Esophagus muscularis mucosa (tissue), 4 donors: ENCODE measurements around the gene HAPSTR1. TPM values are rescaled to one million over a fixed set of nuclear protein-coding genes. Genes with fewer than 3 reads are reported as not detected.

ENCODE experiments used
- DNase-seq: peaks from one replicate; pipeline ENCODE4 v3.0.0-alpha.2; 2017; ENCODE audit errors: extremely low spot score
- H3K27ac ChIP-seq, 4 donors: fragments of 200-600 bp; sonication (generic); replicated peaks in 1 of 4; 1 replicate in 3 of 4; 2 replicates in 1 of 4; pipeline ENCODE4 v1.5.1; 2016 to 2019; ENCODE audit warnings: mild to moderate bottlenecking in 1 of 4
- H3K27me3 ChIP-seq, 4 donors: fragments of 200-600 bp; sonication (generic); one replicate each; pipeline versions ENCODE4 v1.5.1 to v1.6.0; 2016 to 2019
- H3K36me3 ChIP-seq, 4 donors: fragments of 200-600 bp; sonication (generic); one replicate each; pipeline ENCODE4 v1.5.1; 2016 to 2019
- H3K4me1 ChIP-seq, 4 donors: fragments of 200-600 bp; sonication (generic); one replicate each; pipeline ENCODE4 v1.5.1; 2016 to 2019
- H3K4me3 ChIP-seq, 4 donors: fragments of 200-600 bp; sonication (generic); 1 replicate in 2 of 4; 2 replicates in 2 of 4; pipeline ENCODE4 v1.5.1; 2016 to 2019; ENCODE audit warnings: mild to moderate bottlenecking in 4 of 4, moderate library complexity in 1 of 4
- H3K9me3 ChIP-seq, 4 donors: fragments of 200-600 bp; sonication (generic); 1 replicate in 3 of 4; 2 replicates in 1 of 4; pipeline ENCODE4 v1.5.1; 2016 to 2019
- CTCF ChIP-seq, 3 experiments: fragments of 200-600 bp in 2 of 3; fragments of 450-650 bp in 1 of 3; sonication (generic) in 2 of 3; IDR thresholded peaks; one replicate each; pipeline ENCODE4 v1.5.1; 2017 to 2019; ENCODE audit warnings: antibody characterized with exemption in 3 of 3, mild to moderate bottlenecking in 2 of 3, moderate library complexity in 1 of 3
- EP300 ChIP-seq: sonication (generic); formaldehyde crosslinking; IDR thresholded peaks from one replicate; pipeline ENCODE4 v1.6.1; 2017; ENCODE audit warnings: antibody characterized with exemption
- POLR2A ChIP-seq: fragments of 450-650 bp; IDR thresholded peaks from one replicate; pipeline ENCODE4 v1.6.1; 2017; ENCODE audit warnings: antibody characterized with exemption, moderate library complexity, mild to moderate bottlenecking, low read depth
- POLR2AphosphoS5 ChIP-seq, 2 donors: sonication (generic); formaldehyde crosslinking; IDR thresholded peaks; one replicate each; pipeline ENCODE4 v1.6.1; 2017; ENCODE audit warnings: antibody characterized with exemption in 2 of 2
- WGBS: methylation state at CpG from one replicate; pipeline ENCODE4 v1.1.5; 2018; 5-methylcytosine and 5-hydroxymethylcytosine counted together
- intact Hi-C: fragments of 100-400 bp; cut with DNase I; formaldehyde crosslinking; loops from one replicate; pipeline ENCODE4 v1.15.1; 2023
- total RNA-seq, 4 donors: library from RNA; depleted of rRNA; stranded (reverse); fragments of >200 nt; gene quantifications; one replicate each; pipeline versions ENCODE4 v1.1.0 to v1.2.1, GENCODE V29; 2016

HAPSTR1 gene
- total RNA-seq, 4 donors from 2014 or later: 51.7 to 65.2 (median 57.1) TPM

GRCh38 chr16:9119795-9120194, 28.4 kb downstream of the HAPSTR1 start:
- Histone ChIP-seq H3K9me3 (no peaks in the 10 kb centered on the region), H3K4me3 (no peak overlapping the region), H3K36me3 (peaks cover 5 to 48% (median 42%) of the 10 kb centered on the region in 4 donors), H3K27me3 (no peaks in the 10 kb centered on the region), H3K4me1 (peaks cover 46 to 75% (median 49%) of the 10 kb centered on the region in 4 donors), H3K27ac (peak overlapping the region in 1 of 4 donors; percentile 33)
- TF ChIP-seq CTCF (IDR thresholded peaks at IDR 0.05) (no peak), EP300 (no peak), POLR2AphosphoS5 (IDR thresholded peaks at IDR 0.05) (peak in 1 of 2 donors; percentile 25), POLR2A (no peak)
- WGBS: 20% methylated on average over 3 of the region's 3 CpGs
- intact Hi-C loops: no loop called here
- DNase-seq: no peak

GRCh38 chr16:9122342-9122741, 30.9 kb downstream of the HAPSTR1 start:
- no peaks in the 10 kb centered on the region for H3K27me3 ChIP-seq
- H3K36me3 ChIP-seq: peaks cover 0 to 44% (median 39%) of the 10 kb centered on the region in 4 donors
- H3K4me3 ChIP-seq: no peak overlapping the region
- 88% methylated on average over 3 of the region's 5 CpGs for WGBS
- no peaks in the 10 kb centered on the region for H3K9me3 ChIP-seq
- TF ChIP-seq EP300 (no peak), POLR2AphosphoS5 (IDR thresholded peaks at IDR 0.05) (no peak), POLR2A (no peak), CTCF (IDR thresholded peaks at IDR 0.05) (no peak)
- H3K27ac ChIP-seq: no peak overlapping the region
- DNase-seq: no peak
- peaks cover 45 to 76% (median 53%) of the 10 kb centered on the region in 4 donors for H3K4me1 ChIP-seq
- intact Hi-C loops: no loop called here

GRCh38 chr16:9122969-9123368, 31.5 kb downstream of the HAPSTR1 start:
- Histone ChIP-seq H3K4me3 (no peak overlapping the region), H3K27ac (no peak overlapping the region), H3K4me1 (peaks cover 47 to 76% (median 54%) of the 10 kb centered on the region in 4 donors), H3K36me3 (peaks cover 0 to 38% (median 36%) of the 10 kb centered on the region in 4 donors), H3K27me3 (no peaks in the 10 kb centered on the region), H3K9me3 (no peaks in the 10 kb centered on the region)
- TF ChIP-seq EP300 (no peak), POLR2A (no peak), CTCF (IDR thresholded peaks at IDR 0.05) (no peak), POLR2AphosphoS5 (IDR thresholded peaks at IDR 0.05) (no peak)
- intact Hi-C loops: no loop called here
- WGBS: 94% methylated on average over 2 of the region's 2 CpGs
- DNase-seq: no peak

- H3K36me3 ChIP-seq: peaks cover 0 to 37% (median 35%) of the 10 kb centered on the region in 4 donors
Measured at GRCh38 chr16:9123401-9123800, 32.0 kb downstream of the HAPSTR1 start.

GRCh38 chr16:9123871-9124270, 32.4 kb downstream of the HAPSTR1 start:
- Histone ChIP-seq H3K9me3 (no peaks in the 10 kb centered on the region), H3K36me3 (peaks cover 0 to 37% (median 32%) of the 10 kb centered on the region in 4 donors), H3K4me3 (no peak overlapping the region), H3K27me3 (no peaks in the 10 kb centered on the region), H3K4me1 (peaks cover 40 to 69% (median 56%) of the 10 kb centered on the region in 4 donors), H3K27ac (no peak overlapping the region)
- 90% methylated on average over 2 of the region's 5 CpGs for WGBS
- intact Hi-C loops: no loop called here
- TF ChIP-seq EP300 (no peak), POLR2AphosphoS5 (IDR thresholded peaks at IDR 0.05) (no peak), POLR2A (no peak), CTCF (IDR thresholded peaks at IDR 0.05) (no peak)
- no peak for DNase-seq

More at GRCh38 chr16:9123401-9123800, 32.0 kb downstream of the HAPSTR1 start:
- no peak for TF ChIP-seq EP300
- H3K27ac ChIP-seq: no peak overlapping the region
- no peaks in the 10 kb centered on the region for H3K27me3 ChIP-seq
- intact Hi-C loops: no loop called here
- no peak for DNase-seq
- H3K4me3 ChIP-seq: no peak overlapping the region
- WGBS: 100% methylated on average over 7 of the region's 7 CpGs
- H3K9me3 ChIP-seq: no peaks in the 10 kb centered on the region
- H3K4me1 ChIP-seq: peaks cover 45 to 74% (median 56%) of the 10 kb centered on the region in 4 donors
